Ascending aorta (tissue), 2 donors: ENCODE data around the gene MICOS13. TPM values are rescaled to one million over a fixed set of nuclear protein-coding genes. Genes with fewer than 3 reads are reported as not detected.
A peak's percentile ranks its signal among the peaks of the same experiment; 100 is the strongest.

ENCODE experiments used
- DNase-seq, 2 donors: peaks; one replicate each; pipeline ENCODE4 v3.0.0-alpha.2; 2019; ENCODE audit warnings: low spot score in 2 of 2
- H3K27ac ChIP-seq, 2 donors: fragments of 200-600 bp; sonication (generic); one replicate each; pipeline ENCODE4 v1.5.1; 2016 to 2017; ENCODE audit warnings: mild to moderate bottlenecking in 1 of 2
- H3K27me3 ChIP-seq: fragments of 200-600 bp; sonication (generic); one replicate; pipeline ENCODE4 v1.5.1; 2017
- H3K36me3 ChIP-seq, 2 donors: fragments of 200-600 bp; sonication (generic); one replicate each; pipeline ENCODE4 v1.5.1; 2016
- H3K4me1 ChIP-seq, 2 donors: fragments of 200-600 bp; sonication (generic); one replicate each; pipeline ENCODE4 v1.5.1; 2016 to 2017; ENCODE audit warnings: mild to moderate bottlenecking in 1 of 2
- H3K4me3 ChIP-seq, 2 donors: fragments of 200-600 bp; sonication (generic); one replicate each; pipeline ENCODE4 v1.5.1; 2016 to 2017; ENCODE audit warnings: mild to moderate bottlenecking in 1 of 2
- H3K9me3 ChIP-seq, 2 donors: fragments of 200-600 bp; sonication (generic); one replicate each; pipeline ENCODE4 v1.5.1; 2016
- CTCF ChIP-seq, 3 experiments: fragments of 200-600 bp in 2 of 3; fragments of 450-650 bp in 1 of 3; sonication (generic) in 2 of 3; IDR thresholded peaks; one replicate each; pipeline ENCODE4 v1.5.1; 2016 to 2019; ENCODE audit warnings: antibody characterized with exemption in 3 of 3, mild to moderate bottlenecking in 1 of 3, moderate library complexity in 1 of 3
- intact Hi-C: fragments of 100-400 bp; cut with DNase I; formaldehyde crosslinking; loops from one replicate; pipeline ENCODE4 v1.15.1; 2023
- total RNA-seq: library from RNA; depleted of rRNA; stranded (reverse); fragments of >200 nt; gene quantifications from one replicate; pipeline ENCODE4 v1.1.0, GENCODE V29; 2016

MICOS13 gene
- total RNA-seq, 1 donor from 2014 or later = 75.6 TPM

- H3K9me3 ChIP-seq = no peaks in the 10 kb centered on the region
- peaks cover 29 to 36% of the 10 kb centered on the region in 2 donors for H3K36me3 ChIP-seq
- H3K27ac ChIP-seq = no peak overlapping the region
- no peak for TF ChIP-seq CTCF (IDR thresholded peaks at IDR 0.05)
- H3K27me3 ChIP-seq = no peaks in the 10 kb centered on the region
- no peak for DNase-seq
- intact Hi-C loops = no loop called here
- H3K4me3 ChIP-seq = no peak overlapping the region
- no peaks in the 10 kb centered on the region for H3K4me1 ChIP-seq
Observed at GRCh38 chr19:5671600-5671999, 8.7 kb downstream of the MICOS13 start.

GRCh38 chr19:5669212-5669611 is 11.1 kb downstream of the MICOS13 start:
- Histone ChIP-seq H3K9me3 (no peaks in the 10 kb centered on the region), H3K4me1 (no peaks in the 10 kb centered on the region), H3K27ac (no peak overlapping the region), H3K4me3 (no peak overlapping the region), H3K27me3 (no peaks in the 10 kb centered on the region), H3K36me3 (peaks cover 53 to 60% of the 10 kb centered on the region in 2 donors)
- intact Hi-C loops = no loop called here
- no peak for DNase-seq
- TF ChIP-seq CTCF (IDR thresholded peaks at IDR 0.05) = no peak

- intact Hi-C loops = no loop called here
- H3K27me3 ChIP-seq = no peaks in the 10 kb centered on the region
- no peaks in the 10 kb centered on the region for H3K4me1 ChIP-seq
- no peak for DNase-seq
- no peak for TF ChIP-seq CTCF (IDR thresholded peaks at IDR 0.05)
- H3K9me3 ChIP-seq = no peaks in the 10 kb centered on the region
- no peak overlapping the region for H3K27ac ChIP-seq
- peaks cover 67 to 74% of the 10 kb centered on the region in 2 donors for H3K36me3 ChIP-seq
- H3K4me3 ChIP-seq = no peak overlapping the region
Observed at GRCh38 chr19:5667751-5668271, 12.5 kb downstream of the MICOS13 start.

GRCh38 chr19:5666921-5667610 is 13.2 kb downstream of the MICOS13 start:
- H3K36me3 ChIP-seq = peaks cover 75 to 82% of the 10 kb centered on the region in 2 donors
- intact Hi-C loops = no loop called here
- no peaks in the 10 kb centered on the region for H3K27me3 ChIP-seq
- no peaks in the 10 kb centered on the region for H3K4me1 ChIP-seq
- H3K4me3 ChIP-seq = no peak overlapping the region
- no peaks in the 10 kb centered on the region for H3K9me3 ChIP-seq
- TF ChIP-seq CTCF (IDR thresholded peaks at IDR 0.05) = no peak
- no peak overlapping the region for H3K27ac ChIP-seq
- DNase-seq = no peak

GRCh38 chr19:5665781-5666513 is 14.4 kb downstream of the MICOS13 start:
- peak in 1 of 3 experiments; percentile 15 for TF ChIP-seq CTCF (IDR thresholded peaks at IDR 0.05)
- no peak for DNase-seq
- peaks cover 86 to 88% of the 10 kb centered on the region in 2 donors for H3K36me3 ChIP-seq
- no peaks in the 10 kb centered on the region for H3K27me3 ChIP-seq
- no peaks in the 10 kb centered on the region for H3K9me3 ChIP-seq
- peak overlapping the region in 1 of 2 donors; percentile 14 for H3K27ac ChIP-seq
- intact Hi-C loops = no loop called here
- H3K4me3 ChIP-seq = no peak overlapping the region
- H3K4me1 ChIP-seq = no peaks in the 10 kb centered on the region
